COLO829 (cell line): ENCODE results near the gene ART1.
A peak's percentile ranks its signal among the peaks of the same experiment; 100 is the strongest.
"Not testable (repeated sequence)": the region's sequence is repeated elsewhere in the genome, so short reads cannot be mapped to it uniquely, and the experiment has no call there.

Experiments
- DNase-seq: peaks from one replicate; pipeline ENCODE4 v3.0.0; 2012; ENCODE audit warnings: low spot score

Gene ART1, protein sequence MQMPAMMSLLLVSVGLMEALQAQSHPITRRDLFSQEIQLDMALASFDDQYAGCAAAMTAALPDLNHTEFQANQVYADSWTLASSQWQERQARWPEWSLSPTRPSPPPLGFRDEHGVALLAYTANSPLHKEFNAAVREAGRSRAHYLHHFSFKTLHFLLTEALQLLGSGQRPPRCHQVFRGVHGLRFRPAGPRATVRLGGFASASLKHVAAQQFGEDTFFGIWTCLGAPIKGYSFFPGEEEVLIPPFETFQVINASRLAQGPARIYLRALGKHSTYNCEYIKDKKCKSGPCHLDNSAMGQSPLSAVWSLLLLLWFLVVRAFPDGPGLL

DNA sequence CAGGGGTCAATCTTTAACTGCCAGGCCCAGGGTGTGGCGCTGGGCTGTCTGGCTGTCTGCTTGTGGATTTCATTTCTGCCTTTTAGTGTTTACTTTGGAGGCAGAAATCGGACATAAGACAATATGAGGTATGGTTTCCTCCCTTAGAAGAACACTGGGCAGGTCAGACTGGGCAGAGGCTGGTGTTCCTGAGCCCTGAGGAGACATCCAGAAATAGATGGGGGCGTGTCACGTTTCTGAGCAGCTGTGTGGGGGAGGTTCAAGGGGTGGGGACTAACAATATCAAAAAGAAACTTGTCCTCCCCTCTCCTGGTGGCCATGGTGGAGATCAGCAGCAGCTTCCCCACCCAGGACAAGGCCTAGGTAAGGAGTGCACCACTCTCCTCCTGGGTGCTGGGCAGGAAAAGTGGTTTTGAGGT lies at the start of gene ART1:
ART1 (plus strand) TSS at position 312 of the 419 bp plus-strand sequence. CDS start 14,086 bp downstream, outside the sequence.
- no peak for DNase-seq

DNA sequence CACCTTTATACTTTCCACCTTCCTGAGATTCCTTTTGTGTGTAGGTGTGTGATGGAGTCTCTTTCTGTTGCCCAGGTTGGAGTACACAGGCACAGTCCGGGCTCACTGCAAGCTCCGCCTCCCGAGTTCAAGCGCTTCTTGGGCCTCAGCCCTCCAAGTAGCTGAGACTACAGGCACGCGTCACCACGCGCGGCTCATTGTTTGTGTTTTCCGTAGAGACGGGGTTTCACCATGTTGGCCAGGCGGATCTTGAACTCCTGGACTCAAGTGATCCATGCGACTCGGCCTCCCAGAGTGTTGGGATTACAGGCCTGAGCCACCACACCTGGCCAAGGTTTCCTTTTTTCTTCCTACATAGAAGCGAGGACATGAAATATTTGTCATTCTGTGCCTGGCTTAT lies 47.2 kb upstream of the ART1 start:
- not testable (repeated sequence) for DNase-seq

GRCh38 chr11:3600201-3600600 lies 44.7 kb upstream of the ART1 start:
- not testable (repeated sequence) for DNase-seq

DNA sequence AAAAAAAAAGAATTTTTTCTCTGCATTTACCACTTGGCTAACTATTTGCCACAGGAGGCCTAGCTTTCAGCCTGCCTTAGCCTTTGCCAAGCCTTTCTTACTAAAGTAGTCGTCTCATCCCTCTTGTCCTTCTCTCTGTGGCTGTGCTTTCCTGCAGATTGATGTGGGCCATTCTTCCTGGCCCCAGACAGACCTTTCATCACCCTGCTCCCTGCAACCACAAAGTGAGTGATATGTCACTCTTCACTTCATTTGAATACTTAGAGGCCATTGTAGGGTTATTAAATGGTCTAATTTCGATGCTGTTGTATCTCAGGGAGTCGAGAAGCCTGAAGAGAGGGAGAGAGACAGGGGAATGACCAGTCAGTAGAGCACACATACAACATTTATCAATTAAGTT lies 40.8 kb upstream of the ART1 start:
- no peak for DNase-seq

- no peak for DNase-seq
Measured at GRCh38 chr11:3605283-3605662, 39.7 kb upstream of the ART1 start.

DNA sequence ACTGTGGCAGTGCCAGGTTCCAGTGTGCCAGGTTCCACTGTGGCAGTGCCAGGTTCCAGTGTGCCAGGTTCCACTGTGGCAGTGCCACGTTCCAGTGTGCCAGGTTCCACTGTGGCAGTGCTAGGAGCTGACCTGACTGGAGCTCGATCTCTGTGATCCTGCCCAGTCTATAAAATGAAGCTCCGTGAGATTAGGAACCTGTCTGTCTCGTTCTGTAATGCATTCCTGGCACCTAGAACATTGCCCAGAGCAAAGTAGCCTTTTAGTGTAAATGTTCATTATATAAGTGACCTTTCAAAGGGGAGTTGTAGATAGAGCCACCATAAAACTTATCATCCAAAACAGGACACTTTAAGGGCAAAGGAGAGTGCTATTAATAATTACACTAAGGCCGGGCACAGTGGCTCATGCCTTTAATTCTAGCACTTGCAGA lies 39.1 kb upstream of the ART1 start:
- no peak for DNase-seq

- DNase-seq, result peak; percentile 34
Measured at GRCh38 chr11:3609416-3610265, 35.3 kb upstream of the ART1 start.

GRCh38 chr11:3610846-3611245 lies 34.1 kb upstream of the ART1 start:
- no peak for DNase-seq

DNA sequence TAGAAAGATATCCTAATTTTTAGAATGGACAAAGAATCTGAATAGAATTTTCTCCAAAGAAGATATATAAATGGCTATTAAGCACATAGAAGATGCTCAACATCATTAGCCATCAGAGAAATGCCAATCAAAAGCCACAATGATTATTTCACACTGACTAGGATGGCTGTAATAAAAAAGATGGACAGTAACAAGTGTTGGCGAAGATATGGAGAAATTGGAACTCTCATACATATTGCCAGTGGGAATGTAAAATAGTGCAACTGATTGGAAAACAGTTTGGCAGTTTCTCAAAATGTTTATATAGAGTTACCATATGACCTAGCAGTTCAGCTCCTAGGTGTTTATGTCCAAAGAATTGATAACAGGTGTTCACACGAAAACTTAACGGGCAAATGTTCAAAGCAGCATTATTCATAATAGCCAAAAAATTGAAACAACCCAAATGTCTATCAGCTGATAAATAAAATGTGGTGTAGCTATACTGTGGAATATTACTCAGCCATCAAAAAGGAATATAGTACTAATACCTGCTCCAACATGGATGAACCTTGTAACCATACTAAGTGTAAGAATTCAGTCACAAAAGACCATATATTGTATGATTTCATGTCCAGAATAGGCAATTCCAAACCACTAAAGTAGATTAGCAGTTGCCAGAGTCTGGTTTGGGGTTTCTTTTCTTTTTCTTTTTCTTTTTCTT lies 32.8 kb upstream of the ART1 start:
- DNase-seq, result no peak

- DNase-seq, result no peak
Measured at GRCh38 chr11:3613998-3614741, 30.8 kb upstream of the ART1 start.

- DNase-seq, result no peak
Measured at GRCh38 chr11:3614742-3615171, 30.2 kb upstream of the ART1 start.

DNA sequence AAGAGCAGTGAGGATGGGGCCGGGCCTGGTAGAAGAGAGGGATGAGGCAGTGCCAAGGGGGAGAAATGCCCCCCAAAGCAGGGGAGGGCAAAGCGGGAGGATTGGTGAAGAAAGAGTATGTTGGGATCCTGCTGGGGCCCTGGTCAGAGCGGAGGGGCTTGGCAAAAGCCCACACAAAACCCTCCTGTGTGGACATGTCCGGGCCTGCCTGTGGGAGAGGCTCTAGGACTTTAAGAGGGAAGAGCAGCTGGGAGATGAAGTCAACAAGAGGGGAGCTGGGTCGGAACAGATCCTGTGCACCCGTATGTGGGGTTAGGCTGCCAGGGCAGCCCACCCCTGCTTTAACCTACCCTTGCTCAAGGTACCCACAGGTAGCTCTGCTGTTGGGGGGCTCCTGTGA lies 28.9 kb upstream of the ART1 start:
- DNase-seq, result no peak

DNA sequence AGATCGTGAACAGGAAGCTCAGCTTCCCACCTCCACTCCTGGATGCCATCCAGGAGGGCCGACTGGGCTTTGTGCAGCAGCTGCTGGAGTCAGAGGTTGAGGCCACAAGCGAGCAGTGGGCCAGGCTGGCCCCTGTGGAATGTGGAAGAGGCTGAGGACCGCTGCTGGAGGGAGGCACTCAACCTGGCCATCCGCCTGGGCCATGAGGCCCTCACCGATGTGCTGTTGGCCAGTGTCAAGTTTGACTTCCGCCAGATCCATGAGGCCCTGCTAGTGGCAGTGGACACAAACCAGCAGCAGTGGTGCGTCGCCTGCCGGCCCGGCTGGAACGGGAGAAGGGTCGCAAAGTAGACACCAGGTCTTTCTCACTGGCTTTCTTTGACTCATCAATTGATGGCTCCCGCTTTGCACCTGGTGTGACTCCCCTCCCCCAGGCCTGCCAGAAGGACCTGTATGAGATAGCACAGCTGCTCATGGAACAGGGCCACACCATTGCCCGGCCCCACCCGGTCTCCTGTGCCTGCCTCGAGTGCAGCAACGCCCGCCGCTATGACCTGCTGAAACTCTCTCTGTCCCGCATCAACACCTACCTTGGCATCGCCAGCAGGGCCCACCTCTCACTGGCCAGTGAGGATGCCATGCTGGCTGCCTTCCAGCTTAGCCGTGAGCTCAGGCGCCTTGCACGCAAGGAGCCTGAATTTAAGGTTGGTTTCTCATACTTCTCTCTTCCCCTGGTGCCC lies 28.0 kb upstream of the ART1 start:
- DNase-seq, result no peak

- DNase-seq, result no peak
Measured at GRCh38 chr11:3617990-3618389, 26.9 kb upstream of the ART1 start.

- DNase-seq, result no peak
Measured at GRCh38 chr11:3622521-3622920, 22.4 kb upstream of the ART1 start.

DNA sequence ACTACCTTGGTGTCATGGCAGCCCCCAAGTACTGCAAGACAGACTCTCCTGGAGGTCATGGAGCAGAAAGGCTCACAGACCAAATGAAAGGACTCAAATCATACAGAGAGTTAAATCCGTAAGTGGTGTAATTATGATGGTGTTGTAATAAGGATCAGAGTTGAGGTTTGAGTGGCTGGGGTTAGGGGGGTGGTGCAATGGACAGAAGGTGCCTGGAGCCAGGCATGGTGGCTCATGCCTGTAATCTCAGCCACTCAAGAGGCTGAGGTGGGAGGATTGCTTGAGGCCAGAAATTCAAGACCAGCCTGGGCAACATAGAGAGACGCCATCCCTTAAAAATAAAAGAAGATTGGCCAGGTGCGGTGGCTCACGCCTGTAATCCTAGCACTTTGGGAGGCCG lies 21.8 kb upstream of the ART1 start:
- no peak for DNase-seq

GRCh38 chr11:3623767-3624458 lies 21.0 kb upstream of the ART1 start:
- DNase-seq, result no peak

GRCh38 chr11:3626250-3626960 lies 18.5 kb upstream of the ART1 start:
- DNase-seq, result no peak

DNA sequence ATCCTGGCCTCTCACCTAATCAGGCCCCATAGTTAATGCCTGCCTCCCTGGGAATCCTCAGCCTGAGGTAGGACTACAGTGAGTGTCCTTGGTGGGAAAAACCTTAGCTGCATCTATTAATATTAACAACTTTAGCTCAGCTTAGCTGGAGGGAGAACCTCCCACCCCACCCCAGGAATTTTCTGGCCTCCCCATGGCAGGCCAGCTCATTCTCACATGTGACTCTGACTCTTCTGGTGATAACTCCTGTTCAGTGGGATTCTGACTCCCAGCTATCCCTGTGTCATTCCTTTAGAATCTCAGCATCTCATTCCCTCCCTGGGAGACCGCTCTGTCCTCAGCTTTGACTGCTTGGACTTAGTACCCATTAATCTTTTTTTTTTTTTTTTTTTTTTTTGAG lies 17.6 kb upstream of the ART1 start:
- DNase-seq, result no peak

DNA sequence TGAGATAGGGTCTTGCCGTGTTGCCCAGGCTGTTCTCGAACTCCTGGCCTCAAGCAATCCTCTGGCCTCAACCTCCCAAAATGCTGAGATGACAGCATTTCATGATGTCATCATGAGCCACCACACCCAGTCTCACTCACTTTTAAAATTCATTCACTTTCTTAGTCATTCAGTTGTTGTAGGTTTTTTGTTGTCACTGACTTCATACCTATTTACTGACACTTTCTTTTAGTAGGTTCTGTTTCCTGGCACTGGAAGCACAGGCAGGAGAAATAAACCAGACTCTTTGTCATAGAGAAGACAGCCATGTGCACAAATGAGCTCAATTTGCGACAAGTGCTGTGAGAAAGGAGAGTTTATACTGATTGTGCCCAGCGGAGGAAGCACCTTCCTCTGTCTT lies 13.6 kb upstream of the ART1 start:
- DNase-seq, result no peak
